T-helper 17 cell (primary cell): ENCODE measurements around the gene KIAA1217. TPM values are rescaled to one million over a fixed set of nuclear protein-coding genes. Genes with fewer than 3 reads are reported as not detected.
A peak's percentile ranks its signal among the peaks of the same experiment; 100 is the strongest.

Experiments used
- ATAC-seq: fragments of 150-1000 bp; cut with Tn5 transposase; 2 replicates; pipeline ENCODE4 v1.10.0; 2021; ENCODE audit warnings: mild to moderate bottlenecking, moderate library complexity
- DNase-seq, 3 donors: peaks; one replicate each; pipeline versions ENCODE4 v3.0.0 to v3.0.0-alpha.2; 2020 to 2021
- H3K9me3 ChIP-seq: one replicate; pipeline ENCODE4 v1.7.0; 2013; ENCODE audit warnings: low read length, mild to moderate bottlenecking; ENCODE audit not compliant: control insufficient read depth, poor library complexity, severe bottlenecking
- H3K27ac Mint-ChIP-seq: one replicate; pipeline ENCODE4 v1.8.0; 2022; ENCODE audit warnings: mild to moderate bottlenecking, moderate library complexity, mixed read lengths
- H3K27me3 Mint-ChIP-seq: one replicate; pipeline ENCODE4 v1.8.0; 2022; ENCODE audit warnings: mixed read lengths
- H3K36me3 Mint-ChIP-seq: one replicate; pipeline ENCODE4 v1.8.0; 2022; ENCODE audit warnings: low read depth, mixed read lengths
- H3K4me1 Mint-ChIP-seq: one replicate; pipeline ENCODE4 v1.8.0; 2022; ENCODE audit warnings: mild to moderate bottlenecking, mixed read lengths
- H3K4me3 Mint-ChIP-seq: one replicate; pipeline ENCODE4 v1.8.0; 2022; ENCODE audit warnings: mild to moderate bottlenecking, moderate library complexity, mixed read lengths
- total RNA-seq, 4 donors: library from RNA in 2 of 4; stranded (reverse) in 2 of 4; gene quantifications; one replicate each; pipeline ENCODE4 v1.2.3 and lab custom pipeline; 2022 to 2026

KIAA1217 gene
- total RNA-seq, 2 donors from 2014 or later, result 0.39 to 0.85 TPM

- H3K36me3 Mint-ChIP-seq, result no peaks in the 10 kb centered on the region
- peaks cover 37% of the 10 kb centered on the region for H3K27me3 Mint-ChIP-seq
- H3K27ac Mint-ChIP-seq, result no peak overlapping the region
- no peaks in the 10 kb centered on the region for H3K9me3 ChIP-seq
- DNase-seq (no peak), ATAC-seq (no peak)
- no peaks in the 10 kb centered on the region for H3K4me1 Mint-ChIP-seq
- H3K4me3 Mint-ChIP-seq, result no peak overlapping the region
Observed at GRCh38 chr10:24505759-24506158, 296.8 kb downstream of the KIAA1217 start.

DNA sequence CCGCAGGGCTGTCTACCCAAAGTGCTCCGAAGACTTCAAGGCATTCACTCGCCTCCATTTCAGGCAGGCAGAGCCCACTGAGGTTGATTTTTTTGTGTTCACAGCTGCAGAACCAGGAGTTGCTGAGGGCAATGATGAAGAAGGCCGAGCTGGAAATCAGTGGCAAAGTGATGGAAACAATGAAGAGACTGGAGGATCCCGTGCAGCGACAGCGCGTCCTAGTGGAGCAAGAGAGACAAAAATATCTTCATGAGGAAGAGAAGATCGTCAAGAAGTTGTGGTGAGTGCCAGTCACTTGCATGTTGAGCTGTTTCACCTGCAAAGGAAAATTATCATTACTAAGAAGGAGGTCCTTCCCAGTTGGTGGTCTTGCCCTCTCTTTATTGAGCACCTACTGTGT is 304.2 kb downstream of the KIAA1217 start:
- no peaks in the 10 kb centered on the region for H3K9me3 ChIP-seq
- no peak overlapping the region for H3K4me3 Mint-ChIP-seq
- peaks cover 21% of the 10 kb centered on the region for H3K27me3 Mint-ChIP-seq
- DNase-seq (no peak), ATAC-seq (no peak)
- H3K4me1 Mint-ChIP-seq, result no peaks in the 10 kb centered on the region
- H3K36me3 Mint-ChIP-seq, result no peaks in the 10 kb centered on the region
- no peak overlapping the region for H3K27ac Mint-ChIP-seq

GRCh38 chr10:24515481-24515880 is 306.5 kb downstream of the KIAA1217 start:
- ATAC-seq (no peak), DNase-seq (no peak)
- no peaks in the 10 kb centered on the region for H3K9me3 ChIP-seq
- peaks cover 31% of the 10 kb centered on the region for H3K27me3 Mint-ChIP-seq
- no peaks in the 10 kb centered on the region for H3K36me3 Mint-ChIP-seq
- peaks cover 9% of the 10 kb centered on the region for H3K4me1 Mint-ChIP-seq
- no peak overlapping the region for H3K27ac Mint-ChIP-seq
- H3K4me3 Mint-ChIP-seq, result no peak overlapping the region

- H3K9me3 ChIP-seq, result no peaks in the 10 kb centered on the region
- Mint-ChIP-seq H3K4me1 (peaks cover 9% of the 10 kb centered on the region), H3K27ac (peak overlapping the region; percentile 86), H3K27me3 (peaks cover 22% of the 10 kb centered on the region), H3K36me3 (peaks cover 2% of the 10 kb centered on the region), H3K4me3 (no peak overlapping the region)
- DNase-seq (no peak), ATAC-seq (no peak)
Observed at GRCh38 chr10:24518411-24518810, 309.5 kb downstream of the KIAA1217 start.

GRCh38 chr10:24518981-24519597 is 310.2 kb downstream of the KIAA1217 start:
- H3K27ac Mint-ChIP-seq, result peak overlapping the region; percentile 86
- H3K4me3 Mint-ChIP-seq, result peak overlapping the region; percentile 83
- DNase-seq (peak in 1 of 3 donors; percentile 5), ATAC-seq (no peak)
- H3K36me3 Mint-ChIP-seq, result peaks cover 2% of the 10 kb centered on the region
- H3K27me3 Mint-ChIP-seq, result peaks cover 22% of the 10 kb centered on the region
- no peaks in the 10 kb centered on the region for H3K9me3 ChIP-seq
- H3K4me1 Mint-ChIP-seq, result peaks cover 9% of the 10 kb centered on the region

- H3K9me3 ChIP-seq, result no peaks in the 10 kb centered on the region
- Mint-ChIP-seq H3K4me1 (peaks cover 9% of the 10 kb centered on the region), H3K27me3 (peaks cover 22% of the 10 kb centered on the region), H3K4me3 (peak overlapping the region; percentile 83), H3K27ac (peak overlapping the region; percentile 86), H3K36me3 (peaks cover 2% of the 10 kb centered on the region)
- ATAC-seq (peak; percentile 93), DNase-seq (peak in 2 of 3 donors; percentile 11 to 14)
Observed at GRCh38 chr10:24519950-24520349, 311.0 kb downstream of the KIAA1217 start.

- Mint-ChIP-seq H3K36me3 (peaks cover 2% of the 10 kb centered on the region), H3K27me3 (peaks cover 21% of the 10 kb centered on the region), H3K4me3 (no peak overlapping the region), H3K27ac (no peak overlapping the region), H3K4me1 (peaks cover 5% of the 10 kb centered on the region)
- H3K9me3 ChIP-seq, result no peaks in the 10 kb centered on the region
- ATAC-seq, result no peak
- no peak for DNase-seq
Observed at GRCh38 chr10:24524314-24524713, 315.4 kb downstream of the KIAA1217 start.

- no peak overlapping the region for H3K27ac Mint-ChIP-seq
- no peaks in the 10 kb centered on the region for H3K4me1 Mint-ChIP-seq
- no peak overlapping the region for H3K4me3 Mint-ChIP-seq
- H3K9me3 ChIP-seq, result no peaks in the 10 kb centered on the region
- peaks cover 23% of the 10 kb centered on the region for H3K27me3 Mint-ChIP-seq
- H3K36me3 Mint-ChIP-seq, result peaks cover 2% of the 10 kb centered on the region
- ATAC-seq (no peak), DNase-seq (no peak)
Observed at GRCh38 chr10:24526085-24526649, 317.2 kb downstream of the KIAA1217 start.

DNA sequence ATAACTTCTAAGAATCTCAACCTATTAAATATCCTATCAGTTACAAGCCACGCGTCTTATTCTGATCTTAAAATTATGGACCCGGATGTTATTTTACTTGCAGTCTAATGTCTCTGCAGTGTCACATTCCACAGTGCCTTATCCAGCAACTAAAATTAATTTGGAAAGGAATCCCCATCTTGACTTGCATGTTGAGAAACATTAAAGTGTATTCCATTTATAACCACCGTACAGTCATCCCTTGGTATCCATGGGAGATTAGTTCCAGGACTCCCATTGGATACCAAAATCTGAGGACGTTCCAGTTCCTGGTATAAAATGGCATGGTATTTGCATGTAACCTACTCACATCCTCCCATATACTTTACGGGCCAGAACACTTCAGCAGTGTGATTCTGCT is 320.0 kb downstream of the KIAA1217 start:
- Mint-ChIP-seq H3K27me3 (peaks cover 17% of the 10 kb centered on the region), H3K4me1 (no peaks in the 10 kb centered on the region), H3K36me3 (no peaks in the 10 kb centered on the region), H3K27ac (no peak overlapping the region), H3K4me3 (no peak overlapping the region)
- no peaks in the 10 kb centered on the region for H3K9me3 ChIP-seq
- ATAC-seq (no peak), DNase-seq (no peak)

- H3K9me3 ChIP-seq, result no peaks in the 10 kb centered on the region
- Mint-ChIP-seq H3K36me3 (no peaks in the 10 kb centered on the region), H3K27me3 (peaks cover 11% of the 10 kb centered on the region), H3K4me3 (no peak overlapping the region), H3K27ac (no peak overlapping the region), H3K4me1 (no peaks in the 10 kb centered on the region)
- ATAC-seq (no peak), DNase-seq (no peak)
Observed at GRCh38 chr10:24531439-24531838, 322.5 kb downstream of the KIAA1217 start.

DNA sequence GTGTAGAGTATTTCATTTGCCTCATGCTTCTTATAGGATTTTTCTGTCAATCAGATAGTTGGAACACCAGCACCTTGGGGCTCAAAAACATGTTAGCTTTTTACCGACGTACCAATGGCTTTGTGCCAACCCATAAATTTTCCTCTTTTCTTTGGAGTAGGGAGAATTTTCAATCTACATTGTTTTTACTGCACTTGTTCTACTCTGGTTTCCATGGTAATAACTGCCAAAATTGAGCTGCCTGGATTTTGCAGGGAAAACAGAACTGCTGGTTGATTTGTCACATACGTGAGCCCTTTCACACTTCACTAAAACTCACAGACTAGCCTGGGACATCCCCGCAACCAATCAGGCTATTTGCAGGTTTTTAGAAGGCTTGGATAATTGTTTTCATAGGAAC is 325.0 kb downstream of the KIAA1217 start:
- Mint-ChIP-seq H3K4me3 (no peak overlapping the region), H3K27me3 (peaks cover 9% of the 10 kb centered on the region), H3K36me3 (no peaks in the 10 kb centered on the region), H3K4me1 (no peaks in the 10 kb centered on the region), H3K27ac (no peak overlapping the region)
- no peaks in the 10 kb centered on the region for H3K9me3 ChIP-seq
- no peak for DNase-seq
- ATAC-seq, result no peak

DNA sequence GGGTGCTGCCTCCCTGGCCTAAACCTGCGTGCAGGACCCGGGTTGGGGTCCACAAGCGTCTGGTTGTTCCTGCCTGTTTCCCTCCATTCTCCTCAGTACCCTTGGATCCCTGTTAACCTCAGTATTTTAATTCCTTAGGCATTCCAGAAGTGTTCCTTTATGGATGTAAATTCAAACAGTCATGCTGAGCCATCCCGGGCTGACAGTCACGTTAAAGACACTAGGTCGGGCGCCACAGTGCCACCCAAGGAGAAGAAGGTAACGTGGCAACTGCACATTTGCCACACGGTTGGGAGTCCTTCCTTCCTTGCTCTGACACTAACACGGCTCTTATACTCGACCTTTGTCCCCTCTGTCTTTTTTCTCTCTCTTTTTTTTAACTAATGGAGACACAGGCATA is 327.7 kb downstream of the KIAA1217 start:
- no peak for DNase-seq
- H3K4me1 Mint-ChIP-seq, result no peaks in the 10 kb centered on the region
- no peaks in the 10 kb centered on the region for H3K9me3 ChIP-seq
- no peaks in the 10 kb centered on the region for H3K36me3 Mint-ChIP-seq
- H3K4me3 Mint-ChIP-seq, result no peak overlapping the region
- no peak for ATAC-seq
- no peaks in the 10 kb centered on the region for H3K27me3 Mint-ChIP-seq
- no peak overlapping the region for H3K27ac Mint-ChIP-seq

DNA sequence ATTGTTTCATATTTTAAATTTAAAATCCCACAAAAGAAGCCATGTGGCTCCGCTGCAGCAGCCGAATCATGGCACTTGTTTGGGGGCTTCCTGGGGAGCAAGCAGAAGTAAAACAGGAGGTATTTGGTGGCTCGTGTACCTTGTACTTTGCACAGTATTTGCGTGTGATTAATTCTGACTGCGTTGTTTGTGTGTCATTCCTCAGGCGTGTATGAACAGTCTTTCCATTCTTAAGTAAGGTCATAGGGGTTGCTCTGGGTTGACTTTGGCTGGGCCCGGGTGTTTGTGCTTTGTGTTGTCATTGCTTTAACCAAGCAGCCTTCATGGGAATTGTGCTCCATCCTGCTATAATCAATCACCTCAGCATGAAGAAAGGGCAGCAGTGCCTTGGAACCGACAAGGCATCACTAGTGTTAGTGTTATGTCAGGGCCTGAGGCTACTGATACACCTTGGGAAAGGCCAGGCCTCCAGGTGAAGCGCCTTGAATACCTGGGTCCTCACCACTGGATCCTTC is 332.4 kb downstream of the KIAA1217 start:
- DNase-seq (no peak), ATAC-seq (no peak)
- no peaks in the 10 kb centered on the region for H3K36me3 Mint-ChIP-seq
- peaks cover 12% of the 10 kb centered on the region for H3K27me3 Mint-ChIP-seq
- no peaks in the 10 kb centered on the region for H3K4me1 Mint-ChIP-seq
- H3K4me3 Mint-ChIP-seq, result no peak overlapping the region
- H3K27ac Mint-ChIP-seq, result no peak overlapping the region
- H3K9me3 ChIP-seq, result no peaks in the 10 kb centered on the region
